Cardiac fibroblast (primary cell): ENCODE data around the gene TMEM150A.
"Not testable (repeated sequence)": the region's sequence is repeated elsewhere in the genome, so short reads cannot be mapped to it uniquely, and the experiment has no call there.

ENCODE experiments used
- DNase-seq, 2 donors: peaks; one replicate each; pipeline versions ENCODE4 v3.0.0 to v3.0.0-alpha.2; 2010; ENCODE audit warnings: low read depth in 2 of 2
- H3K4me3 ChIP-seq, 2 donors: replicated peaks in 1 of 2; 1 replicate in 1 of 2; 2 replicates in 1 of 2; pipeline ENCODE4 v1.5.1; 2011; ENCODE audit warnings: low read depth in 2 of 2, low read length in 2 of 2, mild to moderate bottlenecking in 2 of 2, moderate library complexity in 1 of 2
- CTCF ChIP-seq: IDR thresholded peaks from one replicate; pipeline ENCODE4 v1.5.1; 2011; ENCODE audit warnings: low read depth, mild to moderate bottlenecking, low read length, inconsistent platforms

Gene TMEM150A

GRCh38 chr2:85604568-85605339 lies 2.3 kb upstream of the TMEM150A start:
- no peak for TF ChIP-seq CTCF
- DNase-seq: peak; percentile 40 to 49
- no peak overlapping the region for H3K4me3 ChIP-seq

- peak overlapping the region in 1 of 2 donors; percentile 24 for H3K4me3 ChIP-seq
- not testable (repeated sequence) for DNase-seq
Observed at GRCh38 chr2:85604133-85604444, 1.6 kb upstream of the TMEM150A start.

- H3K4me3 ChIP-seq: peak overlapping the region; percentile 82 to 91
- peak; percentile 36 to 69 for DNase-seq
- TF ChIP-seq CTCF: no peak
Observed at GRCh38 chr2:85601771-85602475, 575 bp downstream of the TMEM150A start.

GRCh38 chr2:85600951-85601770 lies 1.3 kb downstream of the TMEM150A start:
- H3K4me3 ChIP-seq: peak overlapping the region; percentile 82 to 91
- TF ChIP-seq CTCF: no peak
- DNase-seq: no peak

- TF ChIP-seq CTCF: no peak
- H3K4me3 ChIP-seq: no peak overlapping the region
- DNase-seq: no peak
Observed at GRCh38 chr2:85600235-85600575, 2.3 kb downstream of the TMEM150A start.

- H3K4me3 ChIP-seq: no peak overlapping the region
- DNase-seq: no peak
- no peak for TF ChIP-seq CTCF
Observed at GRCh38 chr2:85599468-85600234, 2.8 kb downstream of the TMEM150A start.
